Measurements from ENCODE around the gene PACSIN2.

PACSIN2 gene

DNA sequence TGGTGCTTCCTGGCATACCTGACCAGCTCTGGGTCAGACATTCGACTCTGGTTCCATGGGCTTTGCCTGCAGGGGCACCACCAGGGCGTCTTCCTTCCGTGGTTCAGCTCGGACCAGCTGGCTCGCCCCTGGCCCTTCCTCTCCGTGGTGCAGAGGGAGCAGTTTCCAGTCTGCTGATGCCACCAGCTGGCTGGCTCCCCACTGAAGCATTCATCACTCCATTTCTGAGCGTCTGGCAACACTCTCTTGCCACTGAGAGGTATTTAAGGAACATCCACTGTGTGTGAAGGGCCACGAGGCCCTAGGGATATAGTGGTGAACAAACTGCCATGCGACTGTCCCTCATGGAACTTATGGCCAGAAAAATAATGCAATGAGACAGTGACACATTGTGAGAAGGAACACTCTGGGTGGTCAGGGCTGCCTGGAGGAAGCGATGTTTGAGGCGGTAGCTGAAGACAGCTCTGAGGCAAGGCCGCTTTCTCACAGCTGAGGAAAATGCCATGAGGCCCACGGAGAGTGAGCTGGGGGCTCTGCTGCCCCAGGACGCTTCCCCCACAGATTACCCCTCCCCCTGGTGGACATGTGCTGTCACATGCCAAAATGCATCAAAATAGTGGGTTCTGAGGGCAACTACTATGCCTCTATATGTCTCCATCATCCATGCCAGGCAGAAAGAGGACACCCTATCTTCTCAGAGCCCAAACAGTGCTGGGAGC is 113.0 kb downstream of the PACSIN2 start:
- DNase-seq = no peak

DNA sequence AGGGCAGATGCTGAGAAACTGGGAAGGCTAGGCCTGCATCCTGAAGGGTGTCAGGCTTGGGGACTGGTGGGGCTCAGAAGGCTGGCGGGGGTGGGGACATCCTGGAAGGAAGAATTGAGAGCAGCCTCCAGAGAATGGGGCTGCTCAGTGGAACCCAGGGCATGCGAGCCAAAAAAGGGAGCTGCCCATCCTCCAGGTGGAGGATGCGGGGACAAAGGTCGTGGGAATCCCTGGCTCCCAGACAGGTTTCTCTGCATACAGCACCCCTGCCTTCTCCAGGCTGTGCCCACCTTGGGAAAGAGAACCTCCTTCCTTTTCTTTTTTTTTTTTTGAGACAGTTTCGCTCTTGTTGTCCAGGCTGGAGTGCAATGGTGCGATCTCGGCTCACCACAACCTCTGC is 117.0 kb downstream of the PACSIN2 start:
- DNase-seq = no peak

DNA sequence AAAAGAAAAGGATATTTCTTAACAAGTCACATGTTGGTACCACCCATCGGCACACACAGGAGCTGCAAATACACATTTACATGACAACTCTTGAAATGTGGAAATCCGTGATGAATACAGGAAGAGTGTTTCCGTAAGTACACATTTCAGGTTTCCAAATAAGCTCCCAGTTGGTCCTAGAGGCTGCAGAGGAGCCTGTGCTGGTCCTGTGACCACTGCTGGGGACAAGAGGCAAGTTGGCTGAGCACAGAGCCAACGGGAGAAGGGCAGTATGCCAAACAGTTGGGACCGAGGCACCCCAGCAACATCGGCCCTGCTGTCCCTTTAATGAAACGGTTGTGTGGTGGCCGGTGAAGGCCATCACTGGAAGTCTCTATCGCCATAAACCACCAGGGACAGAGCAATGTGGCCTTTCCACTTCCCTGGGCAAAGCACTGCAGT is 119.4 kb downstream of the PACSIN2 start:
- no peak for DNase-seq

DNA sequence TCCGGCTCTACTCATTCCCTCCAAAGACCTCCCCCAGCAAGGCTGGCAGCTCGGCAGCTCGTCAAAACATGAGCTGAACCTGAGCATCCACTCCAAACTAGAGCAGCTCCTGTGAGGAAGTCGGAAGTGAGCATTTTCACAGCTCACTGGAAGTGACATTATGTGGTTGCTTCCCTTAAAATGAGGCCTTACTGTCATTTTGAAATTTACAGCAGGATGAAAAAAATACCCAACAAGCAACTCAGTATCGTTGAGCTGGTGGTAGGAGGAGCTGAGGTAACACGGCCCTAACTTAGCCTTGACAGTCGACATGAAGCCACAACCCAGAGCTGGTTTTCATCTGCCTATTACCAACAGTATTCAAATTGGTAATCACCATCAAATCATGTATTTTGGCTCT is 119.9 kb downstream of the PACSIN2 start:
- no peak for DNase-seq

- no peak for DNase-seq
These were observed 121.4 kb downstream of the PACSIN2 start for GRCh38 chr22:42893371-42894150.

DNA sequence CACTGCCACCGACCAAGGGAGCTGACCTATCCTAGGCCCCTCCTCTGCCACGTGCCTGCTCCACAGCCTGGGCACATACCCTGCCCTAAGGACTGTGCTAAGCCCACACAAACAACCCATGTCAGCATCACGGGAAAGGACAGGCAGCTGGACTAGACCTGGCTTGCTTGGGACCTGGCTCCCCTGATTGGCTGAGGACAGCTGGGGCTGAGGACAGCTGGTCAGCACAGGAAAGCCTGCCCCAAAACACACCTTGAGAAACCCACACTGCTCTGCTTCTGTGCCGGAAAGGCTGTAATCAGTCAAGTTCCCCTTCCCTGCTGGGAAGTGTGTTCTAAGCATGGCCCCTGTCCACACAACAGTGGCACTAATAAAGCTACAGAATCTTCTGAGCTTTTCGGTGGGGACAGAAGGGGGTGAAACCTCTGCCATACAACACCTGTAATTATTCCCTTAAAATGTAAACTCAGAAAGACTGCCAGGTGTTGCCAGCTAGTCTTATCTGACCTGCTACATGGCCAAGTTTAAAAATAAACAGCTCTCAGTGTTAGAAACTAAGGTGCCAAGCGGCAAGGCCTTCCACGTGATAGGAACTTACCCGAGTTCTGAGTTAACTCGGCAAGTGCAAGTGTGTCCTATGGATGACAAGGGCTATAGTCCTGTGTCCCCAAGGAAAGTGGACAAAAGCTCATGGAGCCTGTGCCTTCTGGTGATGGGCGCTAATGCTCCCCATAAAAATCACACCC is 122.2 kb downstream of the PACSIN2 start:
- DNase-seq = no peak

DNA sequence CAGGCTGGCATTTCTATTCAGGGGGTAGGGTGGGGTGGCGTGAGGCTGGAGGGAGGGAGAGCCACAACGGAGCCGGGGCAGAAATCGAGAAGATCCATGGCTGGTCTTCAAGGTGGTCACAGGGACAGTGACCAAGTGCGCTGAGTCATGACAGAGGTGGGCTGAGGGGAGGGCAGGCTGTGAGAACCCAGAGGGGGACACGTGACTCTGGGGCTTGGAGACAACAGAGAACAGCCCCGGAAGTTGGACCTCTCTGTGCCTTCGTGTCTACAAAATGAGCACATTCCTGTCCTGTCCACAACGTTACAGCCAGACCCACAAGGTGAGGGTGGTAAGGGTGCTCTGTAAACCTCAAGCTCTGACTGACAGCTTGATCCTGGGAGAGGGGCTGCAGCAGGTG is 122.8 kb downstream of the PACSIN2 start:
- DNase-seq = no peak

DNA sequence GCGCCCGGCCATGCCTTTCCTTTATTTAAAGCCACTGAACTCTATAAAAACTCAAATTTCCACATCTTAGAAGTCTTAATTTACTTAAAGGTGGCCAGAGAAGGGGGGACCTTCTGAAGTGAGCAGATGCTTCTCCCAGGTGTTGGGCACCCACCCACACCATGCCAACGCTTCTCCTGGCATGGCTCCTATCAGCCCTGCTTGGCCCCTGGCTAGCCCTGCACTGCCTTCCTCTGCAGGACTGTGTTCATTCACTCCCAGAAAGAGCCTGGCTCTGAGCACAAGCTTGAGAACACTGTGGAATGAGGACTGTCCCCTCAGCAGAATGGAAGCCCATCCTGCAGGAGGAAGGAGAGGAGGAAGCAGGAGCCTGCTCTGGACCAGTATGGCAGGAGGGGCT is 123.3 kb downstream of the PACSIN2 start:
- DNase-seq = no peak

- no peak for DNase-seq
These were observed 123.9 kb downstream of the PACSIN2 start for GRCh38 chr22:42891008-42891407.

- DNase-seq = no peak
These were observed 125.6 kb downstream of the PACSIN2 start for GRCh38 chr22:42889304-42889703.

- DNase-seq = no peak
These were observed 127.1 kb downstream of the PACSIN2 start for GRCh38 chr22:42887523-42888507.

GRCh38 chr22:42887120-42887519 is 127.8 kb downstream of the PACSIN2 start:
- DNase-seq = no peak

- no peak for DNase-seq
These were observed 129.5 kb downstream of the PACSIN2 start for GRCh38 chr22:42885446-42885845.

DNA sequence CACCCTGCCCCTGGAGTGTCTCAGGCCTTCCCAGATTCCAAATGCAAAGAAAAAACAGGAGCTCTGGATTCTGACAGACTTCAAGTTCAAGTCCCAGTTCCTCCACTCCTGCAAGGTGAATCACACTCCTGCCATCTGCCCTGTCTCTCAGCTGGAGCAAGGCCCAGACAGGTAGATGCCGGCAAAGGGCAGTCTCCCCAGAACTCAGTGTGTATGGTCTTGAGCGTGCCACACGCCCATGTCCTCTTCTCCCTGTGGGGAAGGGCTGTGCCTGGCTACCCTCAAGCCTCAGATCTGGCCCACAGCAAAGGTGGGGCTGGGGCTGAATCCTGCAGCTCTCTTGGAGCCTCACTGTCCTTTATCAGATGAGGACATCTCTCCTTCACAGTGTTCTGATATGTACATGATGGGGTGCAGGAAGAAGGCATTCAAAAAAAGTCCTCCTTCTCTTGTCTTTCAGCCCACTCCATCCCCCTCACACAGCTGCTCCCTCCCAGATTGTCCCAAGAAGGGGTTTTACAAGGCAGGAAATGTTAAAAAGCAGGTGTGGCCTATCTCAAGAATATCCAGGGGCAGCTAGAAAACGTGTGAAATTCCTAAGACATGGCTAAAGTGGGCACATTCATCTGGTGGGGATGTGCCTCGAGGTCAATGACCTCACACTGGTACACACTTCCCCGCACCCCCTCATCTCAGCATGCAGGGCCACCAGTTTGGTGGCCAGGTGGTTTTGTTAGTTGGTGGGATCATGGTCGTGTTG is 130.2 kb downstream of the PACSIN2 start:
- DNase-seq = no peak

- no peak for DNase-seq
These were observed 131.0 kb downstream of the PACSIN2 start for GRCh38 chr22:42883970-42884369.

- DNase-seq = no peak
These were observed 131.8 kb downstream of the PACSIN2 start for GRCh38 chr22:42883121-42883520.

- DNase-seq = no peak
These were observed 132.8 kb downstream of the PACSIN2 start for GRCh38 chr22:42881982-42882656.

- DNase-seq = no peak
These were observed 133.7 kb downstream of the PACSIN2 start for GRCh38 chr22:42881298-42881697.

DNA sequence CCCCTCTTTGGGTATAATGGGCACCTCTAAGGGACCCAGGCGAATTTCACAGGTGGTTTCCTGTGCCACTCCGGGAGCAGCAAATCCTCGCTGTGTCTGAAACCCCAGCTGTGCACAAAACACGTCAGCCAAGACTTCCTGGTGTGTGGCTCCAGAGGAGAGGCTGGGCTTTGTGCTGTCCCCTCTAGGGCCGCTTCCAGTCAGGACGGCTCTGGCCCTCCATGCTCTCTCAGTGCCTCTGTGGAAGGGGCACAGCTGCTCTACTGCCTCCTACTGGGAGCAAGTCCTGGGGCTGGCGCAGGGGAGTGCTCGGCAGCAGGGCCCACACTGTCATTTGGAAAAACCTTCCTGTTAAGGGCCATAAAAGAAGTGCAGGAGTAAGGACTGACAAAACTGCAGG is 134.1 kb downstream of the PACSIN2 start:
- no peak for DNase-seq

GRCh38 chr22:42879371-42880021 is 135.5 kb downstream of the PACSIN2 start:
- no peak for DNase-seq
